GM12801 (cell line): ENCODE data around the gene MIOS.

ENCODE experiments used
- CTCF ChIP-seq: IDR thresholded peaks from one replicate; pipeline ENCODE4 v1.5.1; 2011; ENCODE audit warnings: control low read depth; ENCODE audit not compliant: insufficient read length; ENCODE audit errors: extremely low read depth

MIOS gene

DNA sequence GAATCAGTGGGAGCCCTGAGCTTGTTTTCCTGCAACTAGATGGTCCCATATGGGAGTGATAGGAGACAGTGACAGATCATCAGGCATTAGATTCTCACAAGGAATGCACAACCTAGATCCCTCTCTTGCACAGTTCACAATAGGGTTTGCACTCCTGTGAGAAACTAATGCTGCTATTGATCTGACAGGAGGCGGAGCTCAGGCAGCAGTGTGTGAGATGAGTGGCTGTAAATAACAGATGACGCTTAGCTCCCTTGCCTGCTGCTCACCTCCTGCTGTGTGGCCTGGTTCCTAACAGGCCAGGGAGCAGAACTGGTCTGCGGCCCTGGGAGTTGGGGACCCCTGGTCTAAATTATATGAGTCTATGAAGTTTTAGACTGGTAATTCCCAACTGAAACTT is 3.9 kb downstream of the MIOS start:
- no peak for TF ChIP-seq CTCF

GRCh38 chr7:7573701-7574100 is 7.0 kb downstream of the MIOS start:
- no peak for TF ChIP-seq CTCF

DNA sequence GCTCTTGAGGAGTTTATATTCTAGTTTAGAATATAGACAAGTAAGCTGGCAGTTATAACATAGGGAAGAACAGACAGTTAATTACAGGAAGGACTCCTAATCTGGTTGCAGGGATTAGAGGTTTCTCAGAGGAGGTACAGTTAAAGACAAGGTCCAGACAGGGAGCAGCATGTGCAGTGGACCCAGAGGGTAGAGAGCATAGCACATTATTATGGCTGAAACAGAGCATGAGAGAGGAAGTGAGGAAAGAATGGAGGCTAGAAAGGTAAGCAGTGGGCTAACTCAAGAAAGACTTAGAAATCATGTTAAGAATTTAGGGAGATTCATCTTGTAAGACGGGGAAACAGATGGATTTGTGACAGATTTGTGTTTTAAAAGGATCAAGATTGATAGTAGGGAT is 9.7 kb downstream of the MIOS start:
- no peak for TF ChIP-seq CTCF

GRCh38 chr7:7577888-7578287 is 11.2 kb downstream of the MIOS start:
- TF ChIP-seq CTCF, result no peak

DNA sequence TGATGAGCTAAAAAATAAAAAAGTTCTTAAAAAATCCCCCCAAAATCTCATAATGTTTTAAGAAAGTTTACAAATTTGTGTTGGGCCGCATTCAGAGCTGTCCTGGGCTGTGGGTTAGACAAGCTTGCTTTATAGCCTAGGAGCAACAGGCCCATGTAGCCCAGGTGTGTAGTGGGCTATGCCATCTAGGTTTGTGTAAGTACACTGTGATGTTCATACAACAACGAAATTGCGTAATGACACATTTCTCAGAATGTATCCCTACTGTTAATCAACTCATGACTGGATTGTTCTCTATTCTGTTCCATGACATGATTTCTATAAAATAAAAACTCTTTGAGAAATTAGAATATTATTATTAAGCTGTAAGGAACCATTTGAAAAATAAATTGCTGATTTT is 13.0 kb downstream of the MIOS start:
- TF ChIP-seq CTCF, result no peak

DNA sequence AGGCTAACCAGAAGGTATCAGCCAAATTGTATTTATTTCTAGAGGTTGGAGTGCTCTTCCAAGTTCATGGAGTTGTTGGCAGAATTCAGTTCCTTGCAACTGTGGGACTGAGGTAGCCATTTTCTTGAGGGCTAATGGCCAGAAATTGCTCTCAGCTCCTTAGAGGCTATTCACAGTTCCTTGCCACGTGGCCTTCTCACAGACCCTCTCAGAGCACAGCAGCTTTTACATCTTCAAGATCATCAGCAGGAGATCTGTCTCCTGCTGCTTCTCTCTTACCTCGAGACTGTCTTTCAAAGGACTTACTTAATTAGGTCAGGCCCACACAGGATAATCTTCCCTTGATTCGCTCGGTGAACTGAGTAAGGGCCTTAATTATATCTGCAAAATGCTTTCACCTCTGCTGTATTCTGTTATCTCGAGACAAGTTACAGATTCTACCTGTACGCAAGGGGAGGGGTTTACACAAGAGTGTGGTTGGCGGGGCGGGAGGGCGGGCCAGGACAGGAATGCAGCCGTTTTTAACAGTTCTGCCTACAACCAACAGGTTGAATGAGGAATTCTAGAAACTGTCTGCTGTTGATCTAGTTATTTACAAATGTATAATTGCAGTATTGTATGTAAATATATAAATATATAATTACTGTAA is 15.0 kb downstream of the MIOS start:
- no peak for TF ChIP-seq CTCF

GRCh38 chr7:7582596-7582995 is 15.9 kb downstream of the MIOS start:
- no peak for TF ChIP-seq CTCF
